GM18861 (cell line): Measurements from ENCODE around the gene STARD4.
A peak's percentile ranks its signal among the peaks of the same experiment; 100 is the strongest.

Source experiments
- ATAC-seq: cut with Tn5 transposase; IDR thresholded peaks from one replicate; pipeline ENCODE4 v1.9.1; 2021; ENCODE audit not compliant: unreplicated experiment

STARD4 gene

DNA sequence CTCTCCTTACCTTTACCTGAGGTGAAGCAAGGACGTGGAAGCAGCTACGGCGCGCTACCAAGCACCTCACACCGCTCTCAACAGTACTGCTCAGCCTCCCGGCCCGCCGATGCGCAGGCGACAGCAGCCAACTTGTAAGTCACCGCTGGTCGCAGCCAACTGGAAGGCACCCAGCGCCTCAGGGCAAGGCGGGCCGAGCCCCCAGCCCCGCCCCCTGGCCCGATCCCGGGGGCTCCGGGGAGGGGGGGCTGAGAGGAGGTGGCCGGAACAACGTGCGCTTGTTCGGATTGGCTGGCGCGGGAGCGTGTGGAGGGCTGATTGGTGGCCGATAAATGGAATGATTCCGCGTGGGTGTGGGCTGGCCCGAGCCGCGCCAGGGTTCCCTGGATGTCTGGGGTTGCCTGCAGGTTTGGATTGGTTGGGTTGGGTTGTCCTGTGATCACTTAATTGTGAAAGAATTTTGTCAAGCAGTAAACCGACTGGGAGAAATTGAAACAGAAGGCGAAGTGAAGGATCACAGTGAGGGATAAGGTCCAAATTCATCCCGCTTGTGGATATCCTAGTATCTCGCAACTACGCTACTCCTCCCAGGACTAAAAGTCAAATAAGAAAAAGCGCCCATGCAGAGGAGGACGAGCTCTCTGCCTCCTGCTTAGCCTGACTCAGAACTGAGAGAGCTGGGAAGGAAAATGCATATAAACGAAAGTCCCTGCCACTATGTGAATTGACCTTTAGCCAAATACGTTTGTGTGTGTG lies at the start of gene STARD4:
Gene STARD4, minus strand, starts transcription at position 161 of the 756 bp plus-strand sequence. CDS start 5,102 bp downstream, outside the sequence.
- ATAC-seq: peak; percentile 91

- ATAC-seq: no peak
These were observed 47.3 kb upstream of the STARD4 start for GRCh38 chr5:111559680-111560079.

GRCh38 chr5:111557686-111558085 lies 45.4 kb upstream of the STARD4 start:
- no peak for ATAC-seq

DNA sequence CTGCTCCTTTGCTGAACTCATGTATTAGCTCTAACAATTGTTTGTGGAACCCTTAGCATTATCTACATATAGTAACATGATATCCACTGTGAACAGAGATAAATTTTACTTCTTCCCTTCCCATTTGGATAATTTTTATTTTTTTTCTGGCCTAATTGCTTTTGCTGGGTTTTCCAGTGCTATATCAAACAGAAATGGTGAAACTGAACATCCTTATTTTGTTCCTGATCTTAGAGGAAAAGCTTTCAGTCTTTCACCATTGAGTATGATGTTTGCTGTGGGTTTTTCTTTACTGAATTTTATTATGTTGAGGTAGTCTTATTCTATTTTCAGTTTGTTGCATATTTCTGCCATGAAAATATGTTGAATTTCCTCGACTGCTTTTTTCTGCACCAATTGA lies 44.8 kb upstream of the STARD4 start:
- ATAC-seq: no peak

DNA sequence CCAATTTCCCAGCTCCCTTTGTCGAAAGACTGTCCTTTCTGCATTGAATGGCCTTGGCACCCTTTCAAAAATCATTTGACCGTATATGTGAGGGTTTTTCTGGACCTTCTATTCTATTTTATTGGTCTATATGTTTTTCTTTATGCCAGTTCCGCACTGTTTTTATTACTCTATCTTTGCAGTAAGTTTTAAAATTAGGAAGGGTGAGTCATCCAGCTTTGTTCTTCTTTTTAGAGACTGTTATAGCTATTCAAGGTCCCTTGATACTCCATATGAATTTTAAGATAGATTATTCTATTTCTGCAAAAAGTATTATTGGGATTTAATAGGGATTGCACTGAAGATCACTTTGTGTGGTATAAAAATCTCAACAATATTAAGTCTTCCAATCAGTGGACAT lies 44.2 kb upstream of the STARD4 start:
- no peak for ATAC-seq

GRCh38 chr5:111555760-111556159 lies 43.4 kb upstream of the STARD4 start:
- ATAC-seq: no peak

GRCh38 chr5:111553868-111554267 lies 41.5 kb upstream of the STARD4 start:
- no peak for ATAC-seq

DNA sequence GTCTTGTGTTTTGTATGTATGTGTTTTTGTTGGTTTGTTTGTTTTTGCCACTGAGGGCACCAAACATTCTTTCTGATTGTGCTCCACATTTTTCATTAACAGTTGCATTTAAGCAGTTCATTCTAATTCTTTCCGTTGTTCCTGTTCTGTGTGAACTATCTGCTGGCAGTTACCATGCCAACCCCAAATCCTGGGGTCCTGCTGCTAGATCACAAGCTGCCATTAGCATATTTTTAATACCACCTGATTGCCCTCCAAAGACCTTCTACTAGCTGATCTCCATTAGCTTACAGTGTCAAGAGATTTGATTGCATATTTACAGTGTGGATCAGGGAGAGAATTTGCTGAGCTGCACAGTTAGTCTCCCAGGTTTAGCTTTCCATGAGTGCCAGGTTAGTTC lies 40.6 kb upstream of the STARD4 start:
- no peak for ATAC-seq

- ATAC-seq: no peak
These were observed 40.2 kb upstream of the STARD4 start for GRCh38 chr5:111552492-111552891.

DNA sequence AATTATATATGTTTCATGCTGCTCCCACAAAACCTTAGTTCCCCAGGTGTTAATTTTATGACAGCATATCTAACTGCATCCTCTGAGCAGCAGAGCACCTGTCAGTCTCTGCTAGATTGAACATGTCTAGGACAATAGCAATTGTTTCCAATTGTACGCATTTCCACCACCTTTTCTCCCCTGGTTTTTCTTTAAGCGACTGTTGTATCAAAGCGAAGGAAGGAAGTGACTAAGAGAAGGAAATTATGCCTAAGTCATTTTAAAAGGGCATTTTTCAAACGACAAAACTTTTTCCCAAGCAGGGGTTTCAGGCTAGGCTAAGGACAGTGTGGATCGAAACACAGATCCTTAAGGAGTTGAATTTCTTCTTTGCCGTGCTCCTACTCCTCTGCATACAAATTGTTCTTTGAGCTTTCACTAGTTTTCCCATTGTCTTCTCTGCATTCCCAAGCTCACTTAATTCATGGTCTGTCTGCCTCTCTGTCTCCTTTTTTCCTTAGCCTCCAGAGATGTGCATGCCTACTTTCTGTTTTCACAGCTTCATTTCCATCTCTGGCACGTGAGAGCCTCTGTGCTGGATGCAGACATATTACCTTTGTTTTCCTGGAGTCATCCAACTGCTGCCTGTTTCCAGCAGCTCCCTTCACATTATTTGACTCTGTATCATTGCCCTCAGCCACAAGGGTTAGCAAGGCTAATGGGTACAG lies 39.4 kb upstream of the STARD4 start:
- ATAC-seq: no peak

DNA sequence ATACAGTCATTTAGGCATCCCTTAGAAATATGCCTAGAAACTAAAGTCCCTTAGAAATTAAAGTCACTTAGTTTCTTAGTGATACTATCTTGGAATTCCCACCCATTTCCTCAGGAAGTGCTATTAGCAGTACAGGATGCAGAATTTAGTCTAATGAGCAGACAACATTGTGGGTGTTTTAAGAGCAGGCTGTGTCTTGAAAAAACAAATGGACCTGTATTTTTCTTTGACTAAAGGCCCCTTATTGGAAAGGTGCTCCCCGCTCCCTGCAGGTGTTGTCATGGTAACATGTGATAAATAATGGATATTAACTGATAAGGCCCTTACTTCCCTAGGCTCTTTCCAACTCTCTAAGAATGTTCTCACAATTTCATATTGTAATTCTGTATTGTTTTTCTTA lies 38.8 kb upstream of the STARD4 start:
- ATAC-seq: no peak

GRCh38 chr5:111550282-111551020 lies 38.1 kb upstream of the STARD4 start:
- ATAC-seq: peak; percentile 86

- ATAC-seq: no peak
These were observed 36.8 kb upstream of the STARD4 start for GRCh38 chr5:111548992-111549649.

DNA sequence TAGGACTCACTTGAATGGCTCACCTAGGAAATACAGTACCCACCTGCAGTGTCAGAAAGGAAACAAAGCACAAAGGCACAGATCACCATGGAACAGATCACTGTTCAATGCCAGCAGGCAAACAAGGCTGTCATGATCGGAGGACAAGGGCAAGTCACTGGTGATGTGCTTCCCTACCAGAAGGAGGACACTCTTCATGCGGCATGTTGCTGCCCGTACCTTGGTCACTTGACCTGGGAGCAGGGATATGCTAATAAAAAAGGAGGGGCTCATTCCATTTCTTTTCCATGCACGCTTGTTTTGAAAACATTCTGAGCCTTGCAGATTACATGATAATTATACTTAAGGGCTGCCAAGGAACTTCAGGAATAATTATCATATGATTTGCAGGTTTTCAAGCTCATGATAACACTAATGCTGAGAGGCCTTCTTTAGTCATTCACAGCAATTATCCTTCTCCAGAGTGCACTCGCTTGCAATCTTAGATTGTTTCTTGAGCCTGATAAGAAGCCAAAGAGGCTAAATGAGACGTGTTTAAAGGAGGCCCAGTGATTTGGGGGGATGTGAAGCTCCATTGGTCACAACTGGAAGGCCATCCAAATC lies 36.1 kb upstream of the STARD4 start:
- no peak for ATAC-seq

- no peak for ATAC-seq
These were observed 32.7 kb upstream of the STARD4 start for GRCh38 chr5:111545031-111545430.

- no peak for ATAC-seq
These were observed 25.0 kb upstream of the STARD4 start for GRCh38 chr5:111537141-111538024.

- no peak for ATAC-seq
These were observed 23.7 kb upstream of the STARD4 start for GRCh38 chr5:111535879-111536549.

GRCh38 chr5:111532886-111533582 lies 20.7 kb upstream of the STARD4 start:
- ATAC-seq: no peak

- no peak for ATAC-seq
These were observed 18.0 kb upstream of the STARD4 start for GRCh38 chr5:111530298-111530740.
